Measurements from ENCODE around the gene SNORC.

SNORC gene

GRCh38 chr2:232882085-232882484 lies 12.0 kb downstream of the SNORC start:
- H3K4me3 ChIP-seq (IDR thresholded peaks at IDR 0.05; ENCODE audit: insufficient read depth, low read depth, low read length), result no peak overlapping the region
- no peak for TF ChIP-seq CTCF (conservative IDR thresholded peaks at IDR 0.05; ENCODE audit: low read depth, low read length)
- H3K79me2 ChIP-seq (ENCODE audit: insufficient read depth, low read depth), result no peaks in the 10 kb centered on the region
- H3K4me2 ChIP-seq, result no peak overlapping the region
- H3K27me3 ChIP-seq (ENCODE audit: insufficient read depth, low read depth), result no peaks in the 10 kb centered on the region
- H3K4me1 ChIP-seq (ENCODE audit: low read depth, poor library complexity, severe bottlenecking), result no peaks in the 10 kb centered on the region
- no peak overlapping the region for H2AFZ ChIP-seq (ENCODE audit: low read depth)
- no peak overlapping the region for H3K9ac ChIP-seq
- H4K20me1 ChIP-seq (ENCODE audit: insufficient read depth), result no peaks in the 10 kb centered on the region
- no peak overlapping the region for H3K27ac ChIP-seq
- H3K36me3 ChIP-seq (ENCODE audit: insufficient read depth), result no peaks in the 10 kb centered on the region

GRCh38 chr2:232882505-232883115 lies 12.5 kb downstream of the SNORC start:
- Histone ChIP-seq H3K9ac (no peak overlapping the region), H2AFZ (ENCODE audit: low read depth) (no peak overlapping the region), H3K4me3 (IDR thresholded peaks at IDR 0.05; ENCODE audit: insufficient read depth, low read depth, low read length) (no peak overlapping the region), H3K4me2 (no peak overlapping the region), H3K79me2 (ENCODE audit: insufficient read depth, low read depth) (no peaks in the 10 kb centered on the region), H3K27ac (no peak overlapping the region), H3K4me1 (ENCODE audit: low read depth, poor library complexity, severe bottlenecking) (no peaks in the 10 kb centered on the region), H3K27me3 (ENCODE audit: insufficient read depth, low read depth) (no peaks in the 10 kb centered on the region), H4K20me1 (ENCODE audit: insufficient read depth) (no peaks in the 10 kb centered on the region), H3K36me3 (ENCODE audit: insufficient read depth) (no peaks in the 10 kb centered on the region)
- TF ChIP-seq CTCF (conservative IDR thresholded peaks at IDR 0.05; ENCODE audit: low read depth, low read length), result no peak

DNA sequence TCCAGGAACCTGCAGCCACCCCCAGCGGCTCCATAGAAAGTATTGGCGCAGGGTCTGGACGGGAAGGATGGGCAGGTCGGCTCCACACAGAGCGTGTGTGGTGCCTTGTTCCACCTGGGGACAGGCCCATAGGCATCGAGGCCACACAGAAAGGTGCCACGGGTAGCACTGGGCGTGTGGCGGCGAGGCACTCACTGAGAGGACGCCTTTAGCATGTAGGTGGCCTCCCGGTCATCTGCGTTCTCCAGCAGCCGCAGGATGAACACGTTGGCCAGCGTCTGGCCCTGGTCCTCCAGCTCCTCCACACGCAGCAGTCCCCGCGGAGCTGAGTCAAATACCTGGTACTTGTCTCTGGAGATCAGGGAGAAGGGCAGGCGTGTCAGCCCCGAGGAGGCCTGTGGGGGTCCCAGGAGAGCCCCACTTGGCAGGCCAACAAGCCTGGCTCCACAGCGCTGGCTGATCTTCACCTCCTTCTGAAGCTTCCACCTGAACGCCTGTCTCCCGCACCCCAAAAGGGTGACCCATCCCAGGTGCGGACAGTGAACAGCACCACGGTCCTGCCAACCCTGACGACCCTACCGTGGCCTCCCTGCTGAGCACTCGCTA lies 13.2 kb downstream of the SNORC start:
- Histone ChIP-seq H3K27me3 (ENCODE audit: insufficient read depth, low read depth) (no peaks in the 10 kb centered on the region), H3K4me1 (ENCODE audit: low read depth, poor library complexity, severe bottlenecking) (no peaks in the 10 kb centered on the region), H4K20me1 (ENCODE audit: insufficient read depth) (no peaks in the 10 kb centered on the region), H3K9ac (no peak overlapping the region), H3K4me2 (no peak overlapping the region), H3K79me2 (ENCODE audit: insufficient read depth, low read depth) (no peaks in the 10 kb centered on the region), H3K36me3 (ENCODE audit: insufficient read depth) (no peaks in the 10 kb centered on the region), H3K4me3 (IDR thresholded peaks at IDR 0.05; ENCODE audit: insufficient read depth, low read depth, low read length) (no peak overlapping the region), H3K27ac (no peak overlapping the region), H2AFZ (ENCODE audit: low read depth) (no peak overlapping the region)
- TF ChIP-seq CTCF (conservative IDR thresholded peaks at IDR 0.05; ENCODE audit: low read depth, low read length), result no peak

GRCh38 chr2:232884001-232884421 lies 13.9 kb downstream of the SNORC start:
- no peaks in the 10 kb centered on the region for H3K4me1 ChIP-seq (ENCODE audit: low read depth, poor library complexity, severe bottlenecking)
- no peak for TF ChIP-seq CTCF (conservative IDR thresholded peaks at IDR 0.05; ENCODE audit: low read depth, low read length)
- no peaks in the 10 kb centered on the region for H4K20me1 ChIP-seq (ENCODE audit: insufficient read depth)
- no peak overlapping the region for H3K9ac ChIP-seq
- H3K4me2 ChIP-seq, result no peak overlapping the region
- no peak overlapping the region for H3K4me3 ChIP-seq (IDR thresholded peaks at IDR 0.05; ENCODE audit: insufficient read depth, low read depth, low read length)
- no peaks in the 10 kb centered on the region for H3K36me3 ChIP-seq (ENCODE audit: insufficient read depth)
- H3K79me2 ChIP-seq (ENCODE audit: insufficient read depth, low read depth), result no peaks in the 10 kb centered on the region
- H2AFZ ChIP-seq (ENCODE audit: low read depth), result no peak overlapping the region
- H3K27ac ChIP-seq, result no peak overlapping the region
- H3K27me3 ChIP-seq (ENCODE audit: insufficient read depth, low read depth), result no peaks in the 10 kb centered on the region
